ENCODE measurements around the gene BAG1.

The BAG1 gene

DNA sequence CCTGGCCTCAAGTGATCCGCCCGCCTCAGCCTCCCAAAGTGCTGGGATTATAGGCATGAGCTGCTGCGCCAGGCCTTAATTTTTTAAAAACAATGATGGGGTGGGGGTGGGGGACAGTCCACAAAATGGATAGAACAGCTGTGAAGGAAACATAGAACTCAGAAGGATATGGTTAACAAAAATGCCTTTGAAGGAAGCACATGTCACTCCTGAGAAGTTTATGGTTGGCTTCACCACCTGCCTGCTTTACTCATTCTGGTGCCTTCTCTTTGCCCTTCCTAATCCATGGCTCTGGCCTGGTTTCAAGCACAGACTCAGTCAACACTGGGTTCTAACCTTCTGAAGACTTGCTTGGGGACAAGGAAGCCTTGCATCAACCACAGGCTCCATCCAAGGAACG, 10.3 kb downstream of the BAG1 start:
- CTCF ChIA-PET = no interaction called here
- POLR2A ChIA-PET = no interaction called here
- TF ChIP-seq CTBP1 (IDR thresholded peaks at IDR 0.05; ENCODE audit: borderline replicate concordance) (no peak), SUZ12 (IDR thresholded peaks at IDR 0.05) (no peak), ZNF384 (IDR thresholded peaks at IDR 0.05) (no peak), FOXM1 (IDR thresholded peaks at IDR 0.05; ENCODE audit: borderline replicate concordance) (no peak), ARNT (IDR thresholded peaks at IDR 0.05) (no peak), NFRKB (IDR thresholded peaks at IDR 0.05) (no peak), ELF4 (IDR thresholded peaks at IDR 0.05) (no peak), TARDBP (IDR thresholded peaks at IDR 0.05) (no peak), FOXK2 (IDR thresholded peaks at IDR 0.05) (no peak), SP1 (IDR thresholded peaks at IDR 0.05) (no peak), HDGF (IDR thresholded peaks at IDR 0.05; ENCODE audit: borderline replicate concordance) (no peak), L3MBTL2 (conservative IDR thresholded peaks at IDR 0.05) (no peak), LEF1 (IDR thresholded peaks at IDR 0.05; ENCODE audit: borderline replicate concordance) (no peak), BHLHE40 (IDR thresholded peaks at IDR 0.05; ENCODE audit: borderline replicate concordance) (no peak)
- TF ChIP-seq, protein P1, sequence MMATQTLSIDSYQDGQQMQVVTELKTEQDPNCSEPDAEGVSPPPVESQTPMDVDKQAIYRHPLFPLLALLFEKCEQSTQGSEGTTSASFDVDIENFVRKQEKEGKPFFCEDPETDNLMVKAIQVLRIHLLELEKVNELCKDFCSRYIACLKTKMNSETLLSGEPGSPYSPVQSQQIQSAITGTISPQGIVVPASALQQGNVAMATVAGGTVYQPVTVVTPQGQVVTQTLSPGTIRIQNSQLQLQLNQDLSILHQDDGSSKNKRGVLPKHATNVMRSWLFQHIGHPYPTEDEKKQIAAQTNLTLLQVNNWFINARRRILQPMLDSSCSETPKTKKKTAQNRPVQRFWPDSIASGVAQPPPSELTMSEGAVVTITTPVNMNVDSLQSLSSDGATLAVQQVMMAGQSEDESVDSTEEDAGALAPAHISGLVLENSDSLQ (IDR thresholded peaks at IDR 0.05) = no peak
- DNase-seq (ENCODE audit: extremely low spot score) = no peak

DNA sequence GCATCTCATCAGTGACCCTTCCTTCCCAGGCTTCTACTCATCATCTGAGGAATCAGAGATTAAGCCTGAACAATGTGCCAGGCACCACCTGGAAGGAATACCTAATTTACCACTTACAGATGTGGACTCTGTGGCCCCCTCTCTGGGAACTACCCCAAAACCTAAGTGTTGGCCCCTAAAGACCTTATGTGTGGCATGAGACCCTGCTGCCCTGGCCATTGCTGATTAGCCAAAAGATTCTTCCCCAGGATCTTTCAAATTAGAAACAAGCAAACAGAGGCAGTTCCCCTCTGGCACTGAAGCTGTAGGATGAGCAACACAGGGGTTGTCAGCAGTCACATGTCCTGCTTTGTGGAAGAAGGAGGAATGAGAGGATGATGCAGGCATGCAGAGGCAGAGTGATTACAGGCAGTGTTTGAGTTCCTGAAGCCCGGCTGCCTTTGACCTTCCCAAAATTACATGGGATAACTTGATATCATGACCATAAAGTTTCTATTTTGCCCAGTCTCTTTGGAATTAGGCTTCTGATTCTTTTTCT, 14.0 kb downstream of the BAG1 start:
- ChIA-PET CTCF (no interaction called here), POLR2A (no interaction called here)
- no peak for DNase-seq (ENCODE audit: extremely low spot score)
- TF ChIP-seq FOXM1 (IDR thresholded peaks at IDR 0.05; ENCODE audit: borderline replicate concordance) = no peak
- no peak for TF ChIP-seq FOXA1 (IDR thresholded peaks at IDR 0.05)
- TF ChIP-seq FOXK2 (IDR thresholded peaks at IDR 0.05) = no peak
- no peak for TF ChIP-seq TARDBP (IDR thresholded peaks at IDR 0.05)
- TF ChIP-seq, protein P1 (IDR thresholded peaks at IDR 0.05) = no peak
- TF ChIP-seq LEF1 (IDR thresholded peaks at IDR 0.05; ENCODE audit: borderline replicate concordance) = no peak
- TF ChIP-seq ARNT (IDR thresholded peaks at IDR 0.05) = no peak
- TF ChIP-seq BHLHE40 (IDR thresholded peaks at IDR 0.05; ENCODE audit: borderline replicate concordance) = no peak
- no peak for TF ChIP-seq L3MBTL2 (conservative IDR thresholded peaks at IDR 0.05)
- no peak for TF ChIP-seq SP1 (IDR thresholded peaks at IDR 0.05)
- TF ChIP-seq HDGF (IDR thresholded peaks at IDR 0.05; ENCODE audit: borderline replicate concordance) = no peak
- TF ChIP-seq NFRKB (IDR thresholded peaks at IDR 0.05) = no peak

DNA sequence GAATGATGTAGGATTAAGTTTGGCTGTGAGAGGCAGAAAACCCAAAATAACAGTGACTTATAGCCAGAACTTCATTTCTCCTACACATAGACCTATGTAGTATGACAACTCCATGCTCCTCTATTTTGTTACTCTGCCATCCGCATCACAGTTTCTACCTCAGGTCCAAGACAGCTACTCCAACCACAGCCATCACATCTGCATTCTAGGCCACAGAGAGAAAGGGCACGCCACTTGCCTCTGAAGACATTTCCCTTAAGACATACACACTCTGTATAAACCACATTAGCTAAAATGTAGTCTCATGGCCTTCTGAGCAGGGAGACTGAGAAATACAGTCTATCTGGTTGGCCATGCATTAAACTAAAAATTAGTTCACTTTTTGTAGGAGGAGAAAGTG, 14.5 kb downstream of the BAG1 start:
- TF ChIP-seq, protein P1 (IDR thresholded peaks at IDR 0.05) = no peak
- no peak for TF ChIP-seq TARDBP (IDR thresholded peaks at IDR 0.05)
- TF ChIP-seq CTBP1 (IDR thresholded peaks at IDR 0.05; ENCODE audit: borderline replicate concordance) = no peak
- TF ChIP-seq SP1 (IDR thresholded peaks at IDR 0.05) = no peak
- no peak for TF ChIP-seq FOXA1 (IDR thresholded peaks at IDR 0.05)
- no peak for TF ChIP-seq FOXK2 (IDR thresholded peaks at IDR 0.05)
- TF ChIP-seq ELF4 (IDR thresholded peaks at IDR 0.05) = no peak
- no peak for TF ChIP-seq L3MBTL2 (conservative IDR thresholded peaks at IDR 0.05)
- DNase-seq (ENCODE audit: extremely low spot score) = no peak
- ChIA-PET CTCF (no interaction called here), POLR2A (no interaction called here)

DNA sequence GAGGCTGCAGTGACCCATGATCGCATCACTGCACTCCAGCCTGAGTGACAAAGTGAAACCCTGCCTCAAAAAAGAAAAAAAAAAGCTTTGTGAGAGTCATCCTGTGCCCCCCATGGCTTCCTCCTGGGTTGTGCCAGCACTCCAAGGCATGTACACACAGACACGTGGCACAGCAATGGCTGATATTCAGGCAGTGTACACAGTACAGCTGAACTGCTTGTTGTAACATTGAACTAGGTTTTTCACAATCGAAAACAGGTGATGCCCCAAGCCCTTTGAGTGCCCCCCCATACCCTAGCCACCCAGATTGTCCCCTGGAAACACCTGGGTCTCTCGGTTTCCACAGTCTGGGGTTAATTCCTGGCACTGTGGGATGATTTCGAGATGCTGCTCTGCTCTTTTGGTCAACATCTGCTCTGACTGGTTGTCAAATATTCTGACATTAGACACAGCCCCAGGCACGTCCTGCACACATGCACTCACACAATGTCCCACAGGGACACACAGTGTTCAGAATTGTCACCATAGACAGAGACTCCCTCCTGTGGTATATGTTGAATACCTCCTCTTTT, 15.3 kb downstream of the BAG1 start:
- no peak for DNase-seq (ENCODE audit: extremely low spot score)
- ChIA-PET CTCF (no interaction called here), POLR2A (no interaction called here)
- TF ChIP-seq L3MBTL2 (conservative IDR thresholded peaks at IDR 0.05) (no peak), ELF4 (IDR thresholded peaks at IDR 0.05) (no peak), SP1 (IDR thresholded peaks at IDR 0.05) (no peak), ZNF384 (IDR thresholded peaks at IDR 0.05) (no peak), FOXM1 (IDR thresholded peaks at IDR 0.05; ENCODE audit: borderline replicate concordance) (no peak), SUZ12 (IDR thresholded peaks at IDR 0.05) (no peak), ARNT (IDR thresholded peaks at IDR 0.05) (no peak), CTBP1 (IDR thresholded peaks at IDR 0.05; ENCODE audit: borderline replicate concordance) (no peak), HDGF (IDR thresholded peaks at IDR 0.05; ENCODE audit: borderline replicate concordance) (no peak), BHLHE40 (IDR thresholded peaks at IDR 0.05; ENCODE audit: borderline replicate concordance) (no peak), FOXK2 (IDR thresholded peaks at IDR 0.05) (no peak), FOXA1 (IDR thresholded peaks at IDR 0.05) (no peak), TARDBP (IDR thresholded peaks at IDR 0.05) (no peak), LEF1 (IDR thresholded peaks at IDR 0.05; ENCODE audit: borderline replicate concordance) (no peak), NFRKB (IDR thresholded peaks at IDR 0.05) (no peak)
- TF ChIP-seq, protein P1 (IDR thresholded peaks at IDR 0.05) = no peak

DNA sequence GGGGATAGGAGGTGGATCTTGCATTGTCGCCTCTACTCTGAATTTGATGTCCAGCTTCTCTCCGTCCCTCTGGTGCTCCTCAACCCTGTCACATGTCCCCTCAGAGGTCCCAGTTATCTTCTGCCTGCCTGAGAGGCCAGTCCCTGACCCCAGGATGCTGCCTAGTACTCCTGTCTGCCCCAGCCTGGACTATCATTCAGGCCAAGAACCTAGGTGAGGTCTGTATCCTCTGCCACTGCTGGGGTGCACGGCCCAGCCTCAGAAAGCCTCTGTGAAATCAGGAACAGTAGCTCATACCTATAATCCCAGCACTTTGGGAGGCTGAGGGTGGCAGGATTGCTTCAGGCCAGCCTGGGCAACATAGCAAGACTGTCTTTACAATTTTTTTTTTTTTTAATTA, 15.9 kb downstream of the BAG1 start:
- ChIA-PET CTCF (no interaction called here), POLR2A (interaction anchor here (0.8 to 1.6 kb wide), 3 partner anchors 9 to 81 kb away, joined by 3 to 4 read pairs (median 3); partner anchors contain the start of genes B4GALT1, BAG1, CHMP5 and SPINK4)
- DNase-seq (ENCODE audit: extremely low spot score) = no peak
- TF ChIP-seq, protein P1 (IDR thresholded peaks at IDR 0.05) = no peak
- TF ChIP-seq BHLHE40 (IDR thresholded peaks at IDR 0.05; ENCODE audit: borderline replicate concordance) (no peak), FOXM1 (IDR thresholded peaks at IDR 0.05; ENCODE audit: borderline replicate concordance) (no peak), L3MBTL2 (conservative IDR thresholded peaks at IDR 0.05) (no peak), SUZ12 (IDR thresholded peaks at IDR 0.05) (no peak), NFRKB (IDR thresholded peaks at IDR 0.05) (no peak), TARDBP (IDR thresholded peaks at IDR 0.05) (no peak), ARNT (IDR thresholded peaks at IDR 0.05) (no peak), CTBP1 (IDR thresholded peaks at IDR 0.05; ENCODE audit: borderline replicate concordance) (no peak), FOXA1 (IDR thresholded peaks at IDR 0.05) (no peak), SP1 (IDR thresholded peaks at IDR 0.05) (no peak), FOXK2 (IDR thresholded peaks at IDR 0.05) (no peak), LEF1 (IDR thresholded peaks at IDR 0.05; ENCODE audit: borderline replicate concordance) (no peak), ZNF384 (IDR thresholded peaks at IDR 0.05) (no peak), ELF4 (IDR thresholded peaks at IDR 0.05) (no peak), HDGF (IDR thresholded peaks at IDR 0.05; ENCODE audit: borderline replicate concordance) (no peak)

Data from HEK293T (cell line).